Psoas muscle (tissue), 8 donors: ENCODE data around the gene POLD3. TPM values are rescaled to one million over a fixed set of nuclear protein-coding genes. Genes with fewer than 3 reads are reported as not detected.

ENCODE experiments used
- ATAC-seq, 4 donors: fragments of 200-7000 bp; cut with Tn5 transposase; one replicate each; pipeline ENCODE4 v1.9.1; 2020; ENCODE audit warnings: moderate library complexity in 3 of 4, mild to moderate bottlenecking in 2 of 4
- DNase-seq, 2 donors: peaks; one replicate each; pipeline ENCODE4 v3.0.0-alpha.2; 2020
- H3K27ac ChIP-seq: fragments of 200-600 bp; one replicate; pipeline ENCODE4 v1.8.0; 2022
- H3K27me3 ChIP-seq, 3 donors: fragments of 200-600 bp in 1 of 3; one replicate each; pipeline versions ENCODE4 v1.6.1 to v1.8.0; 2013 to 2022; ENCODE audit warnings: low read length in 2 of 3, mild to moderate bottlenecking in 2 of 3, moderate library complexity in 1 of 3; ENCODE audit not compliant: insufficient read depth in 3 of 3
- H3K36me3 ChIP-seq, 2 donors: fragments of 200-600 bp in 1 of 2; one replicate each; pipeline versions ENCODE4 v1.6.1 to v1.8.0; 2013 to 2022; ENCODE audit warnings: low read depth in 1 of 2, mild to moderate bottlenecking in 1 of 2, moderate library complexity in 1 of 2; ENCODE audit not compliant: insufficient read depth in 1 of 2
- H3K4me1 ChIP-seq: fragments of 200-600 bp; one replicate; pipeline ENCODE4 v1.8.0; 2022
- H3K4me3 ChIP-seq: fragments of 200-600 bp; one replicate; pipeline ENCODE4 v1.8.0; 2022; ENCODE audit warnings: mild to moderate bottlenecking
- H3K9me3 ChIP-seq: fragments of 200-600 bp; one replicate; pipeline ENCODE4 v1.8.0; 2022
- WGBS, 3 donors: extraction: QIAGEN DNeasy Blood & Tissue Kit; methylation state at CpG; one replicate each; pipeline versions ENCODE4 v1.1.6 to v1.1.7; 2013; 5-methylcytosine and 5-hydroxymethylcytosine counted together
- intact Hi-C, 2 donors: fragments of 100-400 bp; cut with DNase I; formaldehyde crosslinking; loops; one replicate each; pipeline versions ENCODE4 v1.11.0 to v1.14.2; 2022
- polyA plus RNA-seq, 3 donors: library from polyadenylated mRNA; stranded (reverse); fragments of 200-250 nt; gene quantifications; one replicate each; pipeline ENCODE4 v1.2.3, GENCODE V29; 2013
- total RNA-seq, 4 donors: library from RNA; stranded (reverse); fragmentation: NEBNext Ultra II Directional in 2 of 4; extraction: Animal tissue kit (Norgen Biotek cat#: 25700) in 2 of 4; gene quantifications; one replicate each; pipeline versions ENCODE4 v1.2.1 to v1.2.4, GENCODE V29; 2021 to 2023
- TF ChIP-seq, protein P1 (sequence below): fragments of 200-600 bp; IDR thresholded peaks from one replicate; pipeline ENCODE4 v1.8.0; 2022; ENCODE audit warnings: antibody characterized with exemption
- donor health status: healthy with polysubstance abuse.
- donor health status: DM: no; HTN: no; CAD: no; lungs with moderate emphysema.
- donor health status: Bipolar disorder and iron deficiency.
- donor health status: healthy.
- donor health status: DM: yes; HTN: yes; CAD: no.
- donor health status: DM: no; HTN: no; CAD: no.
- donor health status: DM: no; HTN: no; CAD: no.
- donor health status: DM: yes; HTN: yes; CAD: no.

POLD3 gene
- total and polyA plus RNA-seq, 7 donors = 7.0 to 10.2 (median 7.8) TPM

DNA sequence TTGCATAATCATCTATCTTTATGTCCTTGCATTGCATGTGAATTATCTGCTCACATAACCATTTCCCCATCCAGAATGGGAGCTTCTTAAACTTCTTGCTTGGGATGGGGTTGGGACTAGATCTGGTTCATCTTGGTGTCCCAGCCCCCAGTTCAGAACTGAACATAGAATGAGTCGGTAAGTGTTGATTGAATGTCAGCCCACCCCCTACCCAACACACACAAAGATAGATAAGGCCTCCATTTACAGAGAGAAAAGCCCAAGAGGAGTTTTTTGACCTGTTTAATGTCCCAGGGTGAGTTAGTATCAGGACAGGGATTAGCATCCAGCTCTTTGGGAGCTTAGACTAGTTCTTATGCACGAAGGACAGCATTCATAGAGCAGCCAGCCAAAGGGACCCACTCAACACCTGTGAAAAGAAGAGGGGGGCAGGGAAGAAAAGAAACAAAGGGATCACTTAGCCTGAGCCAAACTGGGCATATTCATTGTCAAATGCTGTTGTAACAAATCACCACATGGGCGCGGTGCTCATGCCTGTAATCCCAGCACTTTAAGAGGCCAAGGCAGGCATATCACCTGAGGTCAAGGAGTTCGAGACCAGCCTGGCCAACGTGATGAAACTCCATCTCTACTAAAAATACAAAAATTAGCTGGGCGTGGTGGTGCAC is 81.4 kb downstream of the POLD3 start:
- 62 to 81% (median 69%) methylated on average over 7 of the region's 7 CpGs for WGBS, 3 donors
- H3K36me3 ChIP-seq = no peaks in the 10 kb centered on the region
- peak overlapping the region; percentile 82 for H3K27ac ChIP-seq
- H3K4me1 ChIP-seq = peaks cover 17% of the 10 kb centered on the region
- intact Hi-C loops = loop anchor here in 1 of 2 donors (5.0 kb wide), 1 partner anchor 37 kb away; no protein-coding TSS in a partner anchor
- H3K4me3 ChIP-seq = no peak overlapping the region
- DNase-seq (no peak), ATAC-seq (no peak)
- no peaks in the 10 kb centered on the region for H3K9me3 ChIP-seq
- TF ChIP-seq, protein P1, sequence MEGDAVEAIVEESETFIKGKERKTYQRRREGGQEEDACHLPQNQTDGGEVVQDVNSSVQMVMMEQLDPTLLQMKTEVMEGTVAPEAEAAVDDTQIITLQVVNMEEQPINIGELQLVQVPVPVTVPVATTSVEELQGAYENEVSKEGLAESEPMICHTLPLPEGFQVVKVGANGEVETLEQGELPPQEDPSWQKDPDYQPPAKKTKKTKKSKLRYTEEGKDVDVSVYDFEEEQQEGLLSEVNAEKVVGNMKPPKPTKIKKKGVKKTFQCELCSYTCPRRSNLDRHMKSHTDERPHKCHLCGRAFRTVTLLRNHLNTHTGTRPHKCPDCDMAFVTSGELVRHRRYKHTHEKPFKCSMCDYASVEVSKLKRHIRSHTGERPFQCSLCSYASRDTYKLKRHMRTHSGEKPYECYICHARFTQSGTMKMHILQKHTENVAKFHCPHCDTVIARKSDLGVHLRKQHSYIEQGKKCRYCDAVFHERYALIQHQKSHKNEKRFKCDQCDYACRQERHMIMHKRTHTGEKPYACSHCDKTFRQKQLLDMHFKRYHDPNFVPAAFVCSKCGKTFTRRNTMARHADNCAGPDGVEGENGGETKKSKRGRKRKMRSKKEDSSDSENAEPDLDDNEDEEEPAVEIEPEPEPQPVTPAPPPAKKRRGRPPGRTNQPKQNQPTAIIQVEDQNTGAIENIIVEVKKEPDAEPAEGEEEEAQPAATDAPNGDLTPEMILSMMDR = no peak
- no peaks in the 10 kb centered on the region for H3K27me3 ChIP-seq

DNA sequence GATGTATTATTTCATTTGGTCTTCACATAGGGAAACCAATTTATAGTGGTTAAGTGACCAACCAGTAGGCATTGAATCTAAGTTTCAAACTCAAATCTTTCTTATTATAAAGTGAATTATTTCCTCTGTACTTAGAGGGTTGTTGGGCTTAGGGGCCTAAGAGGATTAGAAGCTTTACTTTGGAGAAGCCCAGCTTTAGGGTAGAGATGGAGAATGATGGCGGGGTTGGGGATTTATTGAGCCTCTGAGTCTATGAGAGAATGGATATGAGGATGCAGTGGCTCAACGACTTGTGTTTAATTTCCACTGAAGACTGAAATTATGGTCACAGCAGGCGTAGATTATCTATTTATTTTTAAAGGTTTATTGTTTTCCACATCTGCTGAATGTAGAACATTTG is 83.4 kb downstream of the POLD3 start:
- DNase-seq (no peak), ATAC-seq (no peak)
- no peaks in the 10 kb centered on the region for H3K9me3 ChIP-seq
- no peak overlapping the region for H3K27ac ChIP-seq
- intact Hi-C loops = no loop called here
- TF ChIP-seq, protein P1 = no peak
- H3K4me3 ChIP-seq = no peak overlapping the region
- 72 to 78% (median 77%) methylated on average over 3 of the region's 3 CpGs for WGBS, 3 donors
- H3K36me3 ChIP-seq = no peaks in the 10 kb centered on the region
- H3K27me3 ChIP-seq = no peaks in the 10 kb centered on the region
- peaks cover 17% of the 10 kb centered on the region for H3K4me1 ChIP-seq

DNA sequence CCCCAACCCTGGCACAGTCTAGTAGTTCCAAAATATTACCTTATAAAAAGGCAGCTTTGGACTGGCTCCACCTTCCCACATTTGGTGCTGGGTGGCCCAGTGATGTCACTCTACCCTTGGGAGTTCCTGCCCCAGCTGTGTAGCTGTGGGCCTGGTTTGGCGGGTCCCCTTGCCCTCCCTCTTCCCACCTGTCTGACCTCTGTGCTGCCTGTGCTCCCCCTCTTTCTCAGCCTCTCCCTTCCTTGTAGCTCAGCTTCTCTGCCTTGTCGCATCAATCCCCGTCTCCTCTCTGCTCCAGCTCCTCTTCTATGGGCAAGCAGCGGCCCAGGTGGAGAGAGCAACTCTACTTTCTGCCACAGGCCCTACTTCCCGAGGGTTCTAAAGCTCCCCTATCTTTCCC is 84.2 kb downstream of the POLD3 start:
- 68 to 82% (median 81%) methylated on average over 5 of the region's 5 CpGs for WGBS, 3 donors
- intact Hi-C loops = no loop called here

DNA sequence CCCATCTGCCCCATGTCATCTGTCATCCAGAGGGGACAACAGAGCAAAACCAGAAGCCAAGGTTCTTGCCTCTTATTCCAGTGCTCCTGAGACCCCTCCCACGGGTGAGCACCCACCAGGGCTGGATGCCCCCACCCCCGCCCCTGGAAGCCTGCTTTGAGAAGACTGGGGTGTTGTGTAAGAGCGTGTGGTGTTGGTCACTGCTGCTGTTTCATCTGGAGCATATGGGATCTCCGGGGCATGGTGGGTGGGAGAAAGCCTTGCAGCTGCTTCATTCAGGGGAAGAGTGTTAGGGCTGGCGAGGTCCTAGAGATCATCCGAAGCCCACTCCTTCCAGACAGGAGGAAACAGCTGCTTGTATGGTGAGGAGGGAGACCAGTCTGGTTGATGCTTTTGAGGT is 84.7 kb downstream of the POLD3 start:
- DNase-seq (no peak), ATAC-seq (no peak)
- no peak overlapping the region for H3K4me3 ChIP-seq
- H3K27ac ChIP-seq = no peak overlapping the region
- TF ChIP-seq, protein P1 = no peak
- H3K36me3 ChIP-seq = no peaks in the 10 kb centered on the region
- H3K4me1 ChIP-seq = peaks cover 24% of the 10 kb centered on the region
- H3K27me3 ChIP-seq = no peaks in the 10 kb centered on the region
- no peaks in the 10 kb centered on the region for H3K9me3 ChIP-seq
- intact Hi-C loops = no loop called here
- 54 to 70% (median 58%) methylated on average over 6 of the region's 6 CpGs for WGBS, 3 donors

More for the DNA sequence above, 84.2 kb downstream of the POLD3 start:
- TF ChIP-seq, protein P1 = no peak
- H3K9me3 ChIP-seq = no peaks in the 10 kb centered on the region
- H3K4me3 ChIP-seq = no peak overlapping the region
- H3K27me3 ChIP-seq = no peaks in the 10 kb centered on the region
- H3K27ac ChIP-seq = no peak overlapping the region
- no peak for ATAC-seq
- no peaks in the 10 kb centered on the region for H3K36me3 ChIP-seq
- DNase-seq = no peak
- H3K4me1 ChIP-seq = peaks cover 22% of the 10 kb centered on the region

DNA sequence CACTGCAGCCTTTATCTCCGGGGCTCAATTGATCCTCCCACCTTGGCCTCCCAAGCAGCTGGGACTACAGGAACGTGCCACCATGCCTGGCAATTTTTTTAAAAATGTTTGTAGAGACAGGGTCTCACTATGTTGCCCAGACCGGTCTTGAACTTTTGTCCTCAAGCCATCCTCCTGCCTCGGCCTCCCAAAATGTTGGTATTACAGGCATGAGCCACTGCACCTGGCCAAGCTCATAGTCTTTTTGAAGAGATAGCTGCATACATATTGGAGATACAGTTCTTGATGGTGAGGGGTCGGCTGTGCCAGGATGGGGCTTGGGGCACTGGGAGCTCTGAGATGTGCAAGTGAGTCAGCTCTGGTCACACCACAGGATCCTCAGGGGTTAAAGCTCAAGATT is 85.7 kb downstream of the POLD3 start:
- no peak overlapping the region for H3K4me3 ChIP-seq
- no peaks in the 10 kb centered on the region for H3K9me3 ChIP-seq
- TF ChIP-seq, protein P1 = no peak
- intact Hi-C loops = no loop called here
- WGBS, 3 donors = 85 to 87% (median 87%) methylated on average over 5 of the region's 5 CpGs
- no peak overlapping the region for H3K27ac ChIP-seq
- ATAC-seq (no peak), DNase-seq (no peak)
- H3K27me3 ChIP-seq = no peaks in the 10 kb centered on the region
- H3K4me1 ChIP-seq = peaks cover 19% of the 10 kb centered on the region
- H3K36me3 ChIP-seq = no peaks in the 10 kb centered on the region
